Endothelial cell of hepatic sinusoid (primary cell): Measurements from ENCODE around the gene CRIM1.

Experiments used
- in situ Hi-C: cut with HindIII; loops from 2 replicates; pipeline ENCODE4 v1.10.0; 2017; ENCODE audit warnings: low sequenced_read_pairs

CRIM1 gene

GRCh38 chr2:36540986-36541754, 185.6 kb downstream of the CRIM1 start:
- in situ Hi-C loops, result no loop called here

GRCh38 chr2:36541891-36542595, 186.5 kb downstream of the CRIM1 start:
- in situ Hi-C loops, result no loop called here

- in situ Hi-C loops, result no loop called here
Observed at GRCh38 chr2:36544638-36545338, 189.2 kb downstream of the CRIM1 start.

- in situ Hi-C loops, result no loop called here
Observed at GRCh38 chr2:36545871-36546416, 190.4 kb downstream of the CRIM1 start.

- in situ Hi-C loops, result no loop called here
Observed at GRCh38 chr2:36547906-36548305, 192.3 kb downstream of the CRIM1 start.

GRCh38 chr2:36549165-36549574, 193.6 kb downstream of the CRIM1 start:
- in situ Hi-C loops, result no loop called here

- in situ Hi-C loops, result no loop called here
Observed at GRCh38 chr2:36550006-36550405, 194.4 kb downstream of the CRIM1 start.

- in situ Hi-C loops, result no loop called here
Observed at GRCh38 chr2:36553683-36554082, 198.1 kb downstream of the CRIM1 start.

- in situ Hi-C loops, result no loop called here
Observed at GRCh38 chr2:36554531-36554930, 199.0 kb downstream of the CRIM1 start.

- in situ Hi-C loops, result no loop called here
Observed at GRCh38 chr2:36555789-36556188, 200.2 kb downstream of the CRIM1 start.

- in situ Hi-C loops, result no loop called here
Observed at GRCh38 chr2:36556842-36557241, 201.3 kb downstream of the CRIM1 start.

GRCh38 chr2:36559221-36559942, 203.8 kb downstream of the CRIM1 start:
- in situ Hi-C loops, result no loop called here

- in situ Hi-C loops, result no loop called here
Observed at GRCh38 chr2:36560726-36561125, 205.1 kb downstream of the CRIM1 start.

- in situ Hi-C loops, result no loop called here
Observed at GRCh38 chr2:36561237-36561944, 205.8 kb downstream of the CRIM1 start.

- in situ Hi-C loops, result no loop called here
Observed at GRCh38 chr2:36562240-36562639, 206.7 kb downstream of the CRIM1 start.

GRCh38 chr2:36562973-36563532, 207.5 kb downstream of the CRIM1 start:
- in situ Hi-C loops, result no loop called here

- in situ Hi-C loops, result no loop called here
Observed at GRCh38 chr2:36564377-36564930, 208.9 kb downstream of the CRIM1 start.

GRCh38 chr2:36565712-36566111, 210.1 kb downstream of the CRIM1 start:
- in situ Hi-C loops, result no loop called here

GRCh38 chr2:36566887-36567286, 211.3 kb downstream of the CRIM1 start:
- in situ Hi-C loops, result no loop called here
